NB4 (cell line): ENCODE results near the gene PCDHB7.
"Not testable (repeated sequence)": the region's sequence is repeated elsewhere in the genome, so short reads cannot be mapped to it uniquely, and the experiment has no call there.

Source experiments
- CTCF ChIP-seq: IDR thresholded peaks from one replicate; pipeline ENCODE4 v1.5.1; 2012; ENCODE audit warnings: low read depth, low read length
- MAX ChIP-seq: IDR thresholded peaks from 2 replicates; pipeline ENCODE4 v1.6.1; 2011; ENCODE audit warnings: low read depth, low read length
- MYC ChIP-seq: IDR thresholded peaks from 2 replicates; pipeline ENCODE4 v1.6.1; 2011; ENCODE audit warnings: low read depth, low read length
- POLR2A ChIP-seq: IDR thresholded peaks from 2 replicates; pipeline ENCODE4 v1.6.1; 2011; ENCODE audit warnings: mild to moderate bottlenecking; ENCODE audit not compliant: insufficient read length; ENCODE audit errors: extremely low read depth

DNA sequence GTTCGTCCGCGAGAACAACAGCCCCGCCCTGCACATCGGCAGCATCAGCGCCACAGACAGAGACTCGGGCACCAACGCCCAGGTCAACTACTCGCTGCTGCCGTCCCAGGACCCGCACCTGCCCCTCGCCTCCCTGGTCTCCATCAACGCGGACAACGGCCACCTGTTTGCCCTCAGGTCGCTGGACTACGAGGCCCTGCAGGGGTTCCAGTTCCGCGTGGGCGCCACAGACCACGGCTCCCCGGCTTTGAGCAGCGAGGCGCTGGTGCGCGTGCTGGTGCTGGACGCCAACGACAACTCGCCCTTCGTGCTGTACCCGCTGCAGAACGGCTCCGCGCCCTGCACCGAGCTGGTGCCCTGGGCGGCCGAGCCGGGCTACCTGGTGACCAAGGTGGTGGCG is 37.8 kb downstream of the PCDHB7 start:
- TF ChIP-seq POLR2A, CTCF, MAX, MYC: not testable (repeated sequence)
